ENCODE results near the gene MRTFB. TPM values are rescaled to one million over a fixed set of nuclear protein-coding genes. Genes with fewer than 3 reads are reported as not detected.

The MRTFB gene
- total and polyA plus RNA-seq, 2 of the 13 experiments (the other 11 are each of a cell fraction or from before 2014, with no cell fraction given) = 11.4 to 14.0 TPM

DNA sequence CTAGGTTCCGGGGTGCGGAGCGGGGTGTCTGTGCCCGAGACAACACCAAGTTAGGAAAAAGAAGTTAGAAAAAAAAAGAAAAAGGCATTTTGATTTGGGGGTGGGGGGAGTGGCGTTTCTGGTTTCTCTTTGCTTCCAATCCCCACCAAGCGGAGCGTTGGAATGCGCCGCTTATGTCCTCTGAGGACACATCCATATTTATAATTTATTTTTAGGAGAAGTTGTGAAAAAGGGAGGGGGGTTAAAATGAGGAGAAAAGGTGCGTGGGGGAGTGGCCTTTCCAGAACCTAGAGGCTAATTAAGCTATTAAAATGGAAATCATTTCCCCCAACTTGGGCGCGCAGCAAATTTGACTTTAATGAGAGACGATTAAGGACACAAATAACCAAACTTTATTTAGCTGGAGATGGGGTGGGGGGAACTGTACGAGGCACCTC lies 232.1 kb downstream of the MRTFB start:
- POLR2A ChIA-PET = interaction anchor here (1.2 to 1.7 kb wide), 4 partner anchors 17 to 329 kb away, joined by 3 to 5 read pairs (median 4); no protein-coding TSS in a partner anchor
- DNase-seq (ENCODE audit: low spot score) = no peak
- peak; percentile 39; the same call in 1 of the 2 replicates for TF ChIP-seq GFI1 (CRISPR knock-in tag; IDR thresholded peaks at IDR 0.05; ENCODE audit: borderline replicate concordance)
- TF ChIP-seq MAZ (IDR thresholded peaks at IDR 0.05; ENCODE audit: borderline replicate concordance, low read depth, low read length) = 0 out of 2 replicates have a peak, but pooled peaks have one; percentile 6
- TF ChIP-seq MAZ (CRISPR knock-in tag; IDR thresholded peaks at IDR 0.05; ENCODE audit: low read depth) = no peak
- no peak for TF ChIP-seq ZNF24 (IDR thresholded peaks at IDR 0.05)
- TF ChIP-seq CAMTA2 (CRISPR knock-in tag; IDR thresholded peaks at IDR 0.05; ENCODE audit: borderline replicate concordance) = no peak
- TF ChIP-seq, protein P1, sequence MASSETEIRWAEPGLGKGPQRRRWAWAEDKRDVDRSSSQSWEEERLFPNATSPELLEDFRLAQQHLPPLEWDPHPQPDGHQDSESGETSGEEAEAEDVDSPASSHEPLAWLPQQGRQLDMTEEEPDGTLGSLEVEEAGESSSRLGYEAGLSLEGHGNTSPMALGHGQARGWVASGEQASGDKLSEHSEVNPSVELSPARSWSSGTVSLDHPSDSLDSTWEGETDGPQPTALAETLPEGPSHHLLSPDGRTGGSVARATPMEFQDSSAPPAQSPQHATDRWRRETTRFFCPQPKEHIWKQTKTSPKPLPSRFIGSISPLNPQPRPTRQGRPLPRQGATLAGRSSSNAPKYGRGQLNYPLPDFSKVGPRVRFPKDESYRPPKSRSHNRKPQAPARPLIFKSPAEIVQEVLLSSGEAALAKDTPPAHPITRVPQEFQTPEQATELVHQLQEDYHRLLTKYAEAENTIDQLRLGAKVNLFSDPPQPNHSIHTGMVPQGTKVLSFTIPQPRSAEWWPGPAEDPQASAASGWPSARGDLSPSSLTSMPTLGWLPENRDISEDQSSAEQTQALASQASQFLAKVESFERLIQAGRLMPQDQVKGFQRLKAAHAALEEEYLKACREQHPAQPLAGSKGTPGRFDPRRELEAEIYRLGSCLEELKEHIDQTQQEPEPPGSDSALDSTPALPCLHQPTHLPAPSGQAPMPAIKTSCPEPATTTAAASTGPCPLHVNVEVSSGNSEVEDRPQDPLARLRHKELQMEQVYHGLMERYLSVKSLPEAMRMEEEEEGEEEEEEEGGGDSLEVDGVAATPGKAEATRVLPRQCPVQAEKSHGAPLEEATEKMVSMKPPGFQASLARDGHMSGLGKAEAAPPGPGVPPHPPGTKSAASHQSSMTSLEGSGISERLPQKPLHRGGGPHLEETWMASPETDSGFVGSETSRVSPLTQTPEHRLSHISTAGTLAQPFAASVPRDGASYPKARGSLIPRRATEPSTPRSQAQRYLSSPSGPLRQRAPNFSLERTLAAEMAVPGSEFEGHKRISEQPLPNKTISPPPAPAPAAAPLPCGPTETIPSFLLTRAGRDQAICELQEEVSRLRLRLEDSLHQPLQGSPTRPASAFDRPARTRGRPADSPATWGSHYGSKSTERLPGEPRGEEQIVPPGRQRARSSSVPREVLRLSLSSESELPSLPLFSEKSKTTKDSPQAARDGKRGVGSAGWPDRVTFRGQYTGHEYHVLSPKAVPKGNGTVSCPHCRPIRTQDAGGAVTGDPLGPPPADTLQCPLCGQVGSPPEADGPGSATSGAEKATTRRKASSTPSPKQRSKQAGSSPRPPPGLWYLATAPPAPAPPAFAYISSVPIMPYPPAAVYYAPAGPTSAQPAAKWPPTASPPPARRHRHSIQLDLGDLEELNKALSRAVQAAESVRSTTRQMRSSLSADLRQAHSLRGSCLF (CRISPR knock-in tag; IDR thresholded peaks at IDR 0.05; ENCODE audit: borderline replicate concordance) = no peak
- no peak for TF ChIP-seq ZNF138 (CRISPR knock-in tag; IDR thresholded peaks at IDR 0.05; ENCODE audit: low read depth)
- TF ChIP-seq CHD4 (IDR thresholded peaks at IDR 0.05; ENCODE audit: borderline replicate concordance, low read length) = 0 out of 2 replicates have a peak, but pooled peaks have one; percentile 25
- TF ChIP-seq HNF4G (IDR thresholded peaks at IDR 0.05; ENCODE audit: borderline replicate concordance, low read depth, low read length) = no peak
- TF ChIP-seq HNF4G (CRISPR knock-in tag; IDR thresholded peaks at IDR 0.05; ENCODE audit: borderline replicate concordance, low read depth) = no peak
- TF ChIP-seq, protein P2, sequence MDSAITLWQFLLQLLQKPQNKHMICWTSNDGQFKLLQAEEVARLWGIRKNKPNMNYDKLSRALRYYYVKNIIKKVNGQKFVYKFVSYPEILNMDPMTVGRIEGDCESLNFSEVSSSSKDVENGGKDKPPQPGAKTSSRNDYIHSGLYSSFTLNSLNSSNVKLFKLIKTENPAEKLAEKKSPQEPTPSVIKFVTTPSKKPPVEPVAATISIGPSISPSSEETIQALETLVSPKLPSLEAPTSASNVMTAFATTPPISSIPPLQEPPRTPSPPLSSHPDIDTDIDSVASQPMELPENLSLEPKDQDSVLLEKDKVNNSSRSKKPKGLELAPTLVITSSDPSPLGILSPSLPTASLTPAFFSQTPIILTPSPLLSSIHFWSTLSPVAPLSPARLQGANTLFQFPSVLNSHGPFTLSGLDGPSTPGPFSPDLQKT (CRISPR knock-in tag; IDR thresholded peaks at IDR 0.05; ENCODE audit: borderline replicate concordance) = no peak
- TF ChIP-seq, protein P3, sequence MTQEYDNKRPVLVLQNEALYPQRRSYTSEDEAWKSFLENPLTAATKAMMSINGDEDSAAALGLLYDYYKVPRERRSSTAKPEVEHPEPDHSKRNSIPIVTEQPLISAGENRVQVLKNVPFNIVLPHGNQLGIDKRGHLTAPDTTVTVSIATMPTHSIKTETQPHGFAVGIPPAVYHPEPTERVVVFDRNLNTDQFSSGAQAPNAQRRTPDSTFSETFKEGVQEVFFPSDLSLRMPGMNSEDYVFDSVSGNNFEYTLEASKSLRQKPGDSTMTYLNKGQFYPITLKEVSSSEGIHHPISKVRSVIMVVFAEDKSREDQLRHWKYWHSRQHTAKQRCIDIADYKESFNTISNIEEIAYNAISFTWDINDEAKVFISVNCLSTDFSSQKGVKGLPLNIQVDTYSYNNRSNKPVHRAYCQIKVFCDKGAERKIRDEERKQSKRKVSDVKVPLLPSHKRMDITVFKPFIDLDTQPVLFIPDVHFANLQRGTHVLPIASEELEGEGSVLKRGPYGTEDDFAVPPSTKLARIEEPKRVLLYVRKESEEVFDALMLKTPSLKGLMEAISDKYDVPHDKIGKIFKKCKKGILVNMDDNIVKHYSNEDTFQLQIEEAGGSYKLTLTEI (CRISPR knock-in tag; conservative IDR thresholded peaks at IDR 0.05) = no peak
- peak; percentile 69; the same call in 1 of the 2 replicates for TF ChIP-seq NAIF1 (CRISPR knock-in tag; IDR thresholded peaks at IDR 0.05; ENCODE audit: borderline replicate concordance)
- no peak for TF ChIP-seq ARID2 (CRISPR knock-in tag; IDR thresholded peaks at IDR 0.05; ENCODE audit: borderline replicate concordance)

More for the DNA sequence above, 232.1 kb downstream of the MRTFB start:
- Histone ChIP-seq H3K4me1 (ENCODE audit: insufficient read depth, low read length) (peaks cover 72% of the 10 kb centered on the region), H4K20me1 (ENCODE audit: insufficient read depth, low read length) (peaks cover 31% of the 10 kb centered on the region; the same call in 1 of the 2 replicates), H3K4me3 (replicated peaks in 1 of 3; ENCODE audit: insufficient read depth in 1 of 3, low read depth in 2 of 3, low read length in 3 of 3) (peak overlapping the region; percentile 82 to 91 (median 83)), H3K79me2 (ENCODE audit: insufficient read depth, low read length) (peaks cover 55% of the 10 kb centered on the region), H3K9me3 (ENCODE audit: low read length) (no peaks in the 10 kb centered on the region), H3K27ac (ENCODE audit: extremely low read length, insufficient read depth, low read length) (peak overlapping the region; percentile 56), H3K4me2 (ENCODE audit: low read depth, low read length) (peak overlapping the region; percentile 88), H3K36me3 (replicated peaks in 1 of 2; ENCODE audit: control insufficient read depth in 1 of 2, insufficient read depth in 2 of 2, low read length in 2 of 2) (no peaks in the 10 kb centered on the region), H2AFZ (ENCODE audit: low read length) (no peak overlapping the region), H3K9ac (ENCODE audit: insufficient read depth, low read depth, low read length) (peak overlapping the region; percentile 81), H3K27me3 (ENCODE audit: control insufficient read depth in 1 of 2, insufficient read depth in 2 of 2, low read length in 2 of 2) (peaks cover 0 to 4% of the 10 kb centered on the region in 2 experiments; a peak in 2 of 5 replicates)
- ATAC-seq = no peak
- 10% methylated on average over 14 of the region's 14 CpGs for WGBS (ENCODE audit: low lambda C conversion rate)
- in situ Hi-C loops (cut with HindIII; ENCODE audit: extremely low pct_ligation_motif_present, low pct_unique_long_range_greater_than_20kb) (loop anchor here (5.0 kb wide), 1 partner anchor 224 kb away; no protein-coding TSS in a partner anchor), intact Hi-C loops (cut with micrococcal nuclease; ENCODE audit: unreplicated experiment) (loop anchor here (5.0 kb wide), 3 partner anchors 59 to 184 kb away; no protein-coding TSS in a partner anchor)
- BruUV-seq (replicated peaks) = TSS peak; percentile 48
- no peak for FAIRE-seq
- CTCF ChIA-PET (ENCODE audit: low intra/inter-chr PET ratio, low total read pairs) = no interaction called here

All from HepG2 (cell line).